Erythroblast (primary cell): ENCODE measurements around the gene MLLT10.
"Not testable (repeated sequence)": the region's sequence is repeated elsewhere in the genome, so short reads cannot be mapped to it uniquely, and the experiment has no call there.

Experiments
- DNase-seq, 2 experiments: peaks; one replicate each; lab custom pipeline; 2025; lab: John Stamatoyannopoulos, UW
- GATA1 ChIP-seq: IDR thresholded peaks from 2 replicates; pipeline ENCODE4 v1.6.1; 2011; ENCODE audit warnings: low read depth, mild to moderate bottlenecking, control low read depth, low read length, moderate library complexity
- POLR2A ChIP-seq: IDR thresholded peaks from 2 replicates; pipeline ENCODE4 v1.6.1; 2011; ENCODE audit warnings: mild to moderate bottlenecking, low read length

MLLT10 gene

GRCh38 chr10:21696302-21696701 lies 162.3 kb downstream of the MLLT10 start:
- DNase-seq, result no peak
- no peak for TF ChIP-seq POLR2A
- no peak for TF ChIP-seq GATA1

DNA sequence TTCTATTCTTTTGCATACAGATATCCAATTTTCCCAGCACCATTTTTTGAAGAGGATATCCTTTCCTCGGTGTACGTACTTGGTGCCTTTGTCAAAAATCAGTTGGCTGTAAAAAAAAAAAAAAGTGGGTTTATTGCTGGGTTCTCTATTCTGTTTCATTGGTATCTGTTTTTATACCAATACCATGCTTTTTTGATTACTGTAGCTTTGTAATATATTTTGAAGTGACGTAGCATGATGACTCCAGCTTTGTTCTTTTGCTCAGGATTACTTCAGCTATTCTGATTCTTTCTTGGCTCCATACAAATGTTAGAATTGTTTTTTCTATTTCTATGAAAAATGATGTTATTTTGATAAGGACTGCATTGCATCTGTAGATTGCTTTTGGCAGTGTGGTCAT lies 165.5 kb downstream of the MLLT10 start:
- DNase-seq, result no peak
- no peak for TF ChIP-seq POLR2A
- no peak for TF ChIP-seq GATA1

- peak; percentile 26 to 29 for DNase-seq
- TF ChIP-seq POLR2A (no peak), GATA1 (no peak)
These were observed 166.4 kb downstream of the MLLT10 start for GRCh38 chr10:21700474-21700873.

- no peak for DNase-seq
- TF ChIP-seq POLR2A, result no peak
- no peak for TF ChIP-seq GATA1
These were observed 168.6 kb downstream of the MLLT10 start for GRCh38 chr10:21702633-21703111.

DNA sequence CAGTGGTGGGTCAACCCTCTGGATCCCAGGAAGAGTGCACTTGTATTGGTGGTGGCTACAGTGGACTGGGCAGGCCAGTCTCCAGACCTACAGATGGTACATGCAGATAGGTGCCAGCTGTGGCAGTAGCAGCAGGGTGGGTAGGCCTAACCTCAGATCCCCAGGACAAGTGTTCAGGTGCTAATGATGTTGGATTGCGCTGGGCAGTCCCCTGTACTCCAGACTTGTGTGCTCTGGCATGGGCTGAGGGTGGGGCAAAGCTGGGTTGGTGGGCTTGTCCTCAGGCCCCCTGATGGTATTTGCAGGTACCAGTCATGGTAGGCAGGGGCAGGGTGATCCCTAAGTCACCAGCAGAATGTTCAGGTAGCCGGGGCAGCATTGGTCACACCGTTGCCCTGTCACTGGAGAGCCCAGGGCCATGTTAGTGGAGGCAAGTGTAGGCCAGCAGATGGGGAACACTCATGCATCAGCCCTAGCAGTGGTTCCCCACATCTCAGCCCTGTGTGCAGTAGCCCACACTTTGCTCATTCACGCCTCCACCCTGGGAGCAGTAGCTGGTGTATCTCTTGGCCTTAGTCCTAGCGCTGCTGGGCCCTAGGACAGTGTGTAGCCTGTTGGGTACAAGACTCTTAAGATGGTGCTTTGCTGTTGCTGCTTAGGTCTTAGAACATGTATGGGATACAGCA lies 171.3 kb downstream of the MLLT10 start:
- no peak for TF ChIP-seq POLR2A
- no peak for DNase-seq

DNA sequence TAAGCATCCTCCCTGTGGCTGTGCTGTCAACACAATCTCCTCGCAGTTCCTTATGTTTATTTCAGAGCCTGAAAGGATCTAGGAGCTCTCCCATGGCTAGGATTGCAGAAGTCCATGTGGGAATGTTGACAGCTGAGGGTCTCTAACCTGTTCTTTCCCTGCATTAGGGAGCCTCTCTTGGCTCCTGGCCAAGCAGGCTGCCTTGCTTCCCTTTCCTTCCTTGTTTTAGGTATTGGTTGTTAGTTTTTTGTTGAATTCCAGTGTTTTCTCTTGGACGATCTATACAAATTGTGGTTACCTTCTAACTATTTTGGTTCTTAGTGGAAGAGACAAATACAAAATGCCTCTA lies 171.8 kb downstream of the MLLT10 start:
- no peak for TF ChIP-seq POLR2A
- no peak for TF ChIP-seq GATA1
- DNase-seq, result no peak

- TF ChIP-seq GATA1 (no peak), POLR2A (no peak)
These were observed 173.5 kb downstream of the MLLT10 start for GRCh38 chr10:21707498-21707897.

DNA sequence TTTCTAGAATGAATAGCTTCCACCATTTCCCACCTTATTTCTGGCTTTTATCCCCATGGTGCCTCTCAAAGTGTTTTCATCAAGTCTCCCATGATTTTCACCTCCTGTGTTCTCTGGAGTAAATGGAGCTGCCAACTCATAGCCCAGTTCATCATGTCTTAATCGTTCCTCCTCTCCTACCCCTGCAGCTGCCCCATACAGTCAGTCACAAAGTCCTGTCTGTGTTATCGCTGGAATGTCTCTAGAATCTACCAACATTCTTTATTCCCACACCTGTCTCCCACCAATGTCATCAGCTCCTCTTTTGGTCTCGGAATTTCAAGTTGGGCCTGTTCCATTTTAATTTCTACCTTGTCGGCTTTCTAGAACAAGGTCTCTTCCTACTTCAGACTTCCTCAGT lies 178.9 kb downstream of the MLLT10 start:
- no peak for DNase-seq
- TF ChIP-seq GATA1 (no peak), POLR2A (no peak)

More at GRCh38 chr10:21707498-21707897, 173.5 kb downstream of the MLLT10 start:
- no peak for DNase-seq

DNA sequence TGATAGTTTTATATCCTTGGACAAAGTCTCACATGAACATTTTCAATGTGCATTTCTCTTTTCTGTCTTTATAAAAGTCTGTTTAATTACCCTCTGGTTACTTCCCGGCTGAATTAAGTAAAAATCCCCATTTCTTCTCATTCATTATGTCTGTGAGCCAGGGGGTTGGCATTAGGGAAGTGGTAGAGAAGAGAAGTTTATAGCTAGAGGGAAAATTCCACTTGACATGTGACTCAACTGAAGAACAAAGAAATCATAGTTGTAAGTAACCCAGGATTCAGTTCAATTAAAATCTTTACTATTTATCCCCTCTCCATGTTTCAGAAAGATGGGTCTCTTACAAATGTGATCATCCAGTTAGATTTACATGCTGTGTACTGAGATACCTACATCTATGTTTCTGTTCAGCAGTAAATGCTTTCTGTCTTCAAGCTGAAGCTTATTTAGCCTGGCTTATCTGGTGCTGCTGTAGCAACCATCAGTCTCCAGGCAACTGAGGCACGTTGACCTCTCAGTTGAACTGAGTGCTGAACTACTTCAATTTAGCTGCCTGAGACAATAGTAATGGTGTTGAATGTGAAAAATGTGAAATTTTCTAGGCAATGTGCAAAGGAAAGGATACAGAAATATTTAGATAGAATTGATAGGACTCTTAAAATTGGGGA lies 181.6 kb downstream of the MLLT10 start:
- TF ChIP-seq POLR2A (no peak), GATA1 (no peak)
- no peak for DNase-seq

DNA sequence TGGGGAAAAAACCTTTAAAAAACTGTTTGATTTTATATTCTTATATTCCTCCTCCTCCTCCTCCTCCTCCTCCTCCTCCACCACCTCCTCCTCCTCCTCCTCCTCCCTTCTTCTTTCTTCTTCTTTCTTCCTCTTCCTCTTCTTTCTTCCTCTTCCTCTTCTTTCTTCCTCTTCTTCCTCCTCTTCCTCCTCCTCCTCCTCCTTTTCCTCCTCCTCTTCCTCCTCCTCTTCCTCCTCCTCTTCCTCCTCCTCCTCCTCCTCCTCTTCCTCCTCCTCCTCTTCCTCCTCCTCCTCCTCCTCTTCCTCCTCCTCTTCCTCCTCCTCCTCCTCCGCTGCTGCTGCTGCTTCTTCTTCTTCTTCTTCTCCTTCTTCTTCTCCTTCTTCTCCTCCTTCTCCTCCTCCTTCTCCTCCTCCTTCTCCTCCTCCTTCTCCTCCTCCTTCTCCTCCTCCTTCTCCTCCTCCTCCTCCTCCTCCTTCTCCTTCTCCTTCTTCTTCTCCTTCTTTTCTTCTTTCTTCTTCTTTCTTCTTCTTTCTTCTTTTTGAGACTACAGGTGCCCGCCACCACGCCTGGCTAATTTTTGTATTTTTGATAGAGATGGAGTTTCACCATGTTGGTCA lies 183.5 kb downstream of the MLLT10 start:
- DNase-seq, result not testable (repeated sequence)

DNA sequence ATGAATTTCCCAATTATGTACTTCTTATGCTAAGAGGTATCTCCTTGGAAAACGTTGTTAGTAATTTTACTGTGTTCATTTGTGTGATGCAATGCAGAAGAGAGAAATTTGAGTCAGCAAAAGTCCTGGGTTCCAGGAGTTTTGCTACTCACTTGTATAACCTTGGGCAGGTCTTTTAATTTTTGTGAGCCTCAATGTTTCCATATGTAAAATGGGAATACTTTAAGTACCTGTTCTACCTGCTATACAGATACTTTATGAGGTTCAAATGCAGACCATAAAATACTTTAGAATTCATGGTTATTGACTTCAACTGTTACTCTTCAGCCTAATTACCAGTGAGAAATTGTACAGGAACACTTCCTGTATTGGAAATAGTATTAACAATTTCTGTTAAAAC lies 185.5 kb downstream of the MLLT10 start:
- TF ChIP-seq POLR2A (no peak), GATA1 (no peak)
- DNase-seq, result no peak

DNA sequence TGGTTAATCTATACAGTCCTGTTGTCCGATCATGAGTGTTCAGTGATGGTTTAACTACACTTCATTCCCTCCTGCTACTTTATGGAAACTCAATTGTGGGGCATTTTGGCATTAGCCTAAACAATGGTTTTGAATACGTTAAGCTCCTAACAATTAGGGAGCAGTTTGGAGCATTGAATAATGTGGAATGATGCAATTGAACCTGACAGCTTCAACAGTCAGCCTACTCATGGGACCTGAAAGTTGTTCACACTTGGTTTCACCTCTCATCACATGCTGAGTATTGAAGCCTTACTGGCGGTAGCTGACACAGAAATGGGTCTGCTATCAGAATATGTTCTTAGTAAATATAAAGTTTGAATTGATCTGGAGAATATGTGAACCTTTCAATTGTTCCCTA lies 186.1 kb downstream of the MLLT10 start:
- DNase-seq, result no peak
- TF ChIP-seq POLR2A, result no peak
- no peak for TF ChIP-seq GATA1

DNA sequence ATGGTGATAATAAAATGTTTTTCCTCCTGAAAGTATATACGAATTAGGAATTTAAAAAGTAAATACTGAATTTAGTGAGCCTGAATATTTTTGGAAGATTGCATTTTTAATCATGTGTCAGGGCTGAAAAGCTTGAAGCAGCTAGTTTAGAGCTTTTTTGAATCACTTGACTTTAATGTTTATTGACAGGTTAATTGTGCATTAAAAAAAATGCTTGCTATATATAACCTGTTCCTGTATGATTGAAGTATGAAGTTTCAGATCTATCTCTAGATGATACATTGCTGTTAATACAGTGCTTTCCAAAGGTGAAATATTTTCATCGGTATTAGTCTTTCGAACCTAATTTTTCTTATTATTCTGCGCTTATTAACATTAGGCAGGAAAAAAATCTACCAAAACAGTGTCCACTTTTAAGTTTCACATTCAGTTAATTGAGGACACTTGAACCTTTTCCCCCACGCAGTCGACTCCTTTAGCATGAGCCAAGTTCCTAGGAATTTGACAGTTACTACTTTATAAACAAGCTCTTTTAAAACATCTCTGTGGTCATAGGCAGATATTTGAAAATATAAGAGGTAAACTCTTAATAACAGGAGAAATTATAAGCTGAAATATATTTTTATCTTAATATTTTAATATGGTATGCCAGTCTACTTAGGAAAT lies 187.1 kb downstream of the MLLT10 start:
- DNase-seq, result no peak
- TF ChIP-seq POLR2A (no peak), GATA1 (no peak)

DNA sequence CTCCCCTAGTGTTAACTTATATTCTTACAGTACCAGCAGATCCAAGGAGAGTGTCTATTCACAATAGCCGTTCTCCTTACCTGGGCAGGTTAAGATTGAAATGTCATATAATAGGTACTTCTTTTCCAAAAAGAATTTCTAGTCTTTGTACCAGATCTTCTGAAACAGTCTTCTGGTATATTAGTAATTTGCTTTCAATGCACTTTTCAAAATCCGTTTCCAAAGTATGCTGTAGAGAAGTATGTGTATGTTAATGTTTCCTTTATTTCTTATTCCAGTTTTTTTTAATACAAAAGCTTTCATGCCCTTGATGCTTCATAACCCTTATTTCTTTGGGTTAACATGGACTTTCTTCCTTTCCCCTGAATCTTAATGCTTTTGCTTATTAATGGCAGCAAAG lies 188.2 kb downstream of the MLLT10 start:
- DNase-seq, result no peak
- no peak for TF ChIP-seq POLR2A
- no peak for TF ChIP-seq GATA1
